Keratinocyte (primary cell): ENCODE measurements around the gene PRR16. TPM values are rescaled to one million over a fixed set of nuclear protein-coding genes. Genes with fewer than 3 reads are reported as not detected.

ENCODE experiments used
- DNase-seq: peaks from one replicate; pipeline ENCODE4 v3.0.0-alpha.2; 2011; ENCODE audit warnings: low read depth, missing footprints, low spot score
- FAIRE-seq: peaks from 2 replicates; lab custom pipeline; 2011; peaks lifted over from hg19 to GRCh38; lab: Jason Lieb, UNC
- H2AFZ ChIP-seq: 2 replicates; pipeline ENCODE4 v1.6.0; 2012; ENCODE audit warnings: low read length, control low read depth, inconsistent platforms; ENCODE audit not compliant: control insufficient read depth
- H3K27ac ChIP-seq: 2 replicates; pipeline ENCODE4 v1.5.1; 2011; ENCODE audit warnings: low read length; ENCODE audit not compliant: control insufficient read depth, insufficient read depth
- H3K27me3 ChIP-seq: 3 replicates; pipeline ENCODE4 v1.6.0; 2011; ENCODE audit warnings: low read length; ENCODE audit not compliant: control insufficient read depth, insufficient read depth; ENCODE audit errors: extremely low read depth
- H3K36me3 ChIP-seq, 2 experiments: 2 replicates in 1 of 2; 3 replicates in 1 of 2; pipeline ENCODE4 v1.5.1; 2011; ENCODE audit warnings: low read length in 2 of 2, mild to moderate bottlenecking in 1 of 2; ENCODE audit not compliant: control insufficient read depth in 2 of 2, insufficient read depth in 2 of 2; ENCODE audit errors: extremely low read depth in 1 of 2
- H3K4me1 ChIP-seq: 3 replicates; pipeline ENCODE4 v1.5.1; 2011; ENCODE audit warnings: low read length; ENCODE audit not compliant: control insufficient read depth, insufficient read depth; ENCODE audit errors: extremely low read depth
- H3K4me2 ChIP-seq: 3 replicates; pipeline ENCODE4 v1.6.0; 2011; ENCODE audit warnings: low read depth, low read length; ENCODE audit not compliant: control insufficient read depth, insufficient read depth; ENCODE audit errors: extremely low read depth
- H3K4me3 ChIP-seq, 3 experiments: fragments of 200-600 bp in 1 of 3; sonication (generic) in 1 of 3; 2 replicates in 2 of 3; 3 replicates in 1 of 3; pipeline ENCODE4 v1.5.1; 2011 to 2016; ENCODE audit warnings: low read length in 3 of 3, mild to moderate bottlenecking in 3 of 3, control low read depth in 2 of 3, inconsistent platforms in 1 of 3, low read depth in 1 of 3, mixed read lengths in 1 of 3, mixed run types in 1 of 3, moderate library complexity in 1 of 3; ENCODE audit not compliant: control insufficient read depth in 2 of 3, insufficient read depth in 2 of 3; ENCODE audit errors: extremely low read depth in 1 of 3
- H3K79me2 ChIP-seq: 2 replicates; pipeline ENCODE4 v1.6.0; 2012; ENCODE audit warnings: low read length; ENCODE audit not compliant: control insufficient read depth, insufficient read depth
- H3K9ac ChIP-seq: 3 replicates; pipeline ENCODE4 v1.6.0; 2011; ENCODE audit warnings: low read length; ENCODE audit not compliant: control insufficient read depth, insufficient read depth; ENCODE audit errors: extremely low read depth
- H3K9me1 ChIP-seq: 3 replicates; pipeline ENCODE4 v1.6.0; 2011; ENCODE audit warnings: low read length; ENCODE audit not compliant: control insufficient read depth, insufficient read depth; ENCODE audit errors: extremely low read depth
- H3K9me3 ChIP-seq: 2 replicates; pipeline ENCODE4 v1.5.1; 2012; ENCODE audit warnings: low read depth, low read length; ENCODE audit not compliant: control insufficient read depth
- H4K20me1 ChIP-seq: 3 replicates; pipeline ENCODE4 v1.6.0; 2011; ENCODE audit warnings: low read length; ENCODE audit not compliant: control insufficient read depth, insufficient read depth; ENCODE audit errors: extremely low read depth
- CTCF ChIP-seq, 3 experiments: IDR thresholded peaks in 1 of 3; conservative IDR thresholded peaks in 1 of 3; optimal IDR thresholded peaks in 1 of 3; 2 replicates in 2 of 3; 3 replicates in 1 of 3; pipeline versions ENCODE3 to v1.5.1; 2011; ENCODE audit warnings: low read length in 3 of 3, mild to moderate bottlenecking in 3 of 3, moderate library complexity in 2 of 3, control low read depth in 1 of 3, inconsistent platforms in 1 of 3; ENCODE audit not compliant: insufficient read depth in 2 of 3; ENCODE audit errors: extremely low read depth in 1 of 3
- EZH2 ChIP-seq: IDR thresholded peaks from one replicate; pipeline ENCODE4 v1.6.1; 2012; ENCODE audit warnings: inconsistent platforms, mild to moderate bottlenecking, low read length, moderate library complexity
- dilution Hi-C: fragments of 300-500 bp; cut with MboI; formaldehyde crosslinking; loops from one replicate; pipeline ENCODE4 v1.7.0; 2020; ENCODE audit warnings: low sequenced_read_pairs; ENCODE audit not compliant: extremely low pct_ligation_motif_present
- polyA plus RNA-seq, 5 experiments: library from polyadenylated mRNA; depleted of rRNA in 3 of 5; stranded (reverse) in 3 of 5; stranded (forward) in 1 of 5; unstranded in 1 of 5; fragments of >200 nt; gene quantifications; 1 replicate in 1 of 5; 2 replicates in 3 of 5; 3 replicates in 1 of 5; pipeline versions ENCODE4 v1.2.1 to v1.2.3, GENCODE V29; 2011 to 2012; ENCODE audit warnings: missing spikeins in 2 of 5, low read depth in 1 of 5, low replicate concordance in 1 of 5

The PRR16 gene
- polyA plus RNA-seq, 1 donor (not counting 4 experiments of a cell fraction or from before 2014, with no cell fraction given), result 0.05 TPM

GRCh38 chr5:120538149-120538548 lies 74.0 kb downstream of the PRR16 start:
- dilution Hi-C loops, result no loop called here
- H3K4me3 ChIP-seq, result no peak overlapping the region
- TF ChIP-seq CTCF (optimal IDR thresholded peaks at IDR 0.05 in 1 of 3, IDR thresholded peaks at IDR 0.05 in 1 of 3, conservative IDR thresholded peaks at IDR 0.05 in 1 of 3; ENCODE audit: extremely low read depth in 1 of 3, insufficient read depth in 2 of 3, low read length in 3 of 3) (no peak), EZH2 (no peak)
- H2AFZ ChIP-seq, result no peak overlapping the region
- DNase-seq (no peak), FAIRE-seq (no peak)
- H3K79me2 ChIP-seq, result no peaks in the 10 kb centered on the region
- H3K36me3 ChIP-seq, result no peaks in the 10 kb centered on the region
- no peaks in the 10 kb centered on the region for H4K20me1 ChIP-seq
- H3K4me2 ChIP-seq, result no peak overlapping the region
- H3K9me3 ChIP-seq, result no peaks in the 10 kb centered on the region
- no peaks in the 10 kb centered on the region for H3K9me1 ChIP-seq
- no peaks in the 10 kb centered on the region for H3K27me3 ChIP-seq
- H3K9ac ChIP-seq, result no peak overlapping the region
- no peaks in the 10 kb centered on the region for H3K4me1 ChIP-seq
- H3K27ac ChIP-seq, result no peak overlapping the region

- H3K4me1 ChIP-seq, result no peaks in the 10 kb centered on the region
- no peak for DNase-seq
- H3K36me3 ChIP-seq, result no peaks in the 10 kb centered on the region
- no peaks in the 10 kb centered on the region for H3K79me2 ChIP-seq
- H3K9ac ChIP-seq, result no peak overlapping the region
- H3K27ac ChIP-seq, result no peak overlapping the region
- no peaks in the 10 kb centered on the region for H4K20me1 ChIP-seq
- no peaks in the 10 kb centered on the region for H3K9me3 ChIP-seq
- TF ChIP-seq CTCF (optimal IDR thresholded peaks at IDR 0.05 in 1 of 3, IDR thresholded peaks at IDR 0.05 in 1 of 3, conservative IDR thresholded peaks at IDR 0.05 in 1 of 3; ENCODE audit: extremely low read depth in 1 of 3, insufficient read depth in 2 of 3, low read length in 3 of 3) (no peak), EZH2 (no peak)
- dilution Hi-C loops, result no loop called here
- no peak overlapping the region for H2AFZ ChIP-seq
- no peak for FAIRE-seq
- no peak overlapping the region for H3K4me2 ChIP-seq
- H3K4me3 ChIP-seq, result no peak overlapping the region
- H3K9me1 ChIP-seq, result no peaks in the 10 kb centered on the region
- H3K27me3 ChIP-seq, result no peaks in the 10 kb centered on the region
These were observed 74.5 kb downstream of the PRR16 start for GRCh38 chr5:120538644-120539043.
